Measurements from ENCODE around the gene ZMYND10. TPM values are rescaled to one million over a fixed set of nuclear protein-coding genes. Genes with fewer than 3 reads are reported as not detected.

ZMYND10 gene
- total RNA-seq, 1 experiment from 2014 or later: 0.29 TPM

DNA sequence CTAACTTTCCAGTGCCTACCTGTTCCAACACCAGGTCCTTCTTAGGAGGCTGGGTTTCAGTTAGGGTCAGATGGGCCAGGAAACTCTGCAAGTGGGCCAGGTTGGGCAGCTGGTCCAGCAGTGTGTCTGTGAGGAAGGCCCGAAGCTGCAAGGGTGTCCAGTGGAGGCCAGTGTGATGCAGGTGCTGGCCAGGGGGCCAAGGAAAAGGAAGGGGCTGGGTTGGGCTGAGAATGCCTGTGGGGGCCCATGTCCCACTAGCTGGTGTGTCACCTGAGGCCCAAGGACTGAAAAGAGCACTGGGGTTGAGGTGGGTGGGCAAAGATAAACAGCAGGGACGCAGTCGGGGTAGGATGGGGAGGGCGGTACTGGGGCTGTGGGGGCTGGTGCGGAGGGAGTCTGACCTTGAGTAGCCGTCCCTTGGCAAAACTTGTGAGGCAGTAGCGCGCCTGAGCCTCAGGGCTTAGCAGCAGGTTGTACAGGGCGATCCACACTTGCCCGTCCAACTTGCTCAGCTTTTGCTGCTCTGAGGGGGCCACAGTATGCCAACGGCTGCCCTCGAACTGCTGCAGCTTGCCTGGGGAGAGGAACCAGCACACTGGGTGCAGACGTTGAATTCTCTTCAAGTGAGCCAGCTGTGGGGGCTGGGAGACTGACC, 3.4 kb downstream of the ZMYND10 start:
- H3K27ac Mint-ChIP-seq (ENCODE audit: unreplicated experiment): no peak overlapping the region
- Histone ChIP-seq H3K4me3 (ENCODE audit: low read depth, low read length) (no peak overlapping the region), H3K27me3 (replicated peaks; ENCODE audit: control insufficient read depth, insufficient read depth, low read length) (no peaks in the 10 kb centered on the region), H3K4me1 (peaks cover 10% of the 10 kb centered on the region; the same call in 1 of the 2 replicates), H3K9me3 (no peaks in the 10 kb centered on the region), H3K36me3 (ENCODE audit: control insufficient read depth, insufficient read depth, low read length) (no peaks in the 10 kb centered on the region)
- no peak for TF ChIP-seq CTCF (IDR thresholded peaks at IDR 0.05; ENCODE audit: insufficient read depth in 1 of 2, low read depth in 1 of 2, low read length in 1 of 2, severe bottlenecking in 1 of 2, unreplicated experiment in 1 of 2)
- peaks cover 17% of the 10 kb centered on the region for H3K4me1 Mint-ChIP-seq (ENCODE audit: low read depth, unreplicated experiment)
- BruUV-seq (replicated peaks): no TSS peak
- H3K9me3 Mint-ChIP-seq (ENCODE audit: unreplicated experiment): no peaks in the 10 kb centered on the region
- DNase-seq: no peak
- CTCF ChIA-PET: no interaction called here
- no peaks in the 10 kb centered on the region for H3K27me3 Mint-ChIP-seq (ENCODE audit: insufficient read depth, unreplicated experiment)
- POLR2A ChIA-PET: no interaction called here
- intact Hi-C loops (cut with micrococcal nuclease; ENCODE audit: unreplicated experiment): no loop called here
- no peak overlapping the region for H3K4me3 Mint-ChIP-seq (ENCODE audit: unreplicated experiment)
- peaks cover 13% of the 10 kb centered on the region for H3K36me3 Mint-ChIP-seq (ENCODE audit: insufficient read depth, unreplicated experiment)

DNA sequence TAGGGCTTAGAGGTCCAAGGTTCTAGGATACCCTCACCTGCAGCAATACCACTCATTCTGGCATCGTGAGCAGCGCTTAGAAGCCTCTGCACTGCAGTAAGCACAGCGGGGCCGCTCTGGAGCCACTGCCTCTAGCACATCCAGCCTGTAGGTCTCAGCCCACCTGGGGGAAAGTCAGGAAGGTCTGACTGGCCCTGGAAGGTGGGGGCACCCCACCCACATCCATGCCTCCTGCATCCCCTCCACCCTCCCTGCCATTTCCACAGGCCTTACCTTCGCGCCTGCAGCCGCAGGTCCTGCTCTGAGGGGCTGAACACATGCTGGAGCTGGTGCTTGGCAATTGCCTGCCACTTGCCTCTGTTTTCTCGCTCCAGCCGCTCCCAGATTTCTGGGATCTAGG, 4.0 kb downstream of the ZMYND10 start:
- Histone ChIP-seq H3K27me3 (replicated peaks; ENCODE audit: control insufficient read depth, insufficient read depth, low read length) (no peaks in the 10 kb centered on the region), H3K36me3 (ENCODE audit: control insufficient read depth, insufficient read depth, low read length) (no peaks in the 10 kb centered on the region), H3K9me3 (no peaks in the 10 kb centered on the region), H3K4me1 (peaks cover 10% of the 10 kb centered on the region; the same call in 1 of the 2 replicates), H3K4me3 (ENCODE audit: low read depth, low read length) (no peak overlapping the region)
- H3K27ac Mint-ChIP-seq (ENCODE audit: unreplicated experiment): no peak overlapping the region
- peaks cover 17% of the 10 kb centered on the region for H3K4me1 Mint-ChIP-seq (ENCODE audit: low read depth, unreplicated experiment)
- ChIA-PET POLR2A (no interaction called here), CTCF (no interaction called here)
- DNase-seq: no peak
- no peaks in the 10 kb centered on the region for H3K27me3 Mint-ChIP-seq (ENCODE audit: insufficient read depth, unreplicated experiment)
- intact Hi-C loops (cut with micrococcal nuclease; ENCODE audit: unreplicated experiment): no loop called here
- H3K36me3 Mint-ChIP-seq (ENCODE audit: insufficient read depth, unreplicated experiment): peaks cover 17% of the 10 kb centered on the region
- TF ChIP-seq CTCF (IDR thresholded peaks at IDR 0.05; ENCODE audit: insufficient read depth in 1 of 2, low read depth in 1 of 2, low read length in 1 of 2, severe bottlenecking in 1 of 2, unreplicated experiment in 1 of 2): no peak
- no TSS peak for BruUV-seq (replicated peaks)
- peak overlapping the region; percentile 15 for H3K4me3 Mint-ChIP-seq (ENCODE audit: unreplicated experiment)
- H3K9me3 Mint-ChIP-seq (ENCODE audit: unreplicated experiment): no peaks in the 10 kb centered on the region

DNA sequence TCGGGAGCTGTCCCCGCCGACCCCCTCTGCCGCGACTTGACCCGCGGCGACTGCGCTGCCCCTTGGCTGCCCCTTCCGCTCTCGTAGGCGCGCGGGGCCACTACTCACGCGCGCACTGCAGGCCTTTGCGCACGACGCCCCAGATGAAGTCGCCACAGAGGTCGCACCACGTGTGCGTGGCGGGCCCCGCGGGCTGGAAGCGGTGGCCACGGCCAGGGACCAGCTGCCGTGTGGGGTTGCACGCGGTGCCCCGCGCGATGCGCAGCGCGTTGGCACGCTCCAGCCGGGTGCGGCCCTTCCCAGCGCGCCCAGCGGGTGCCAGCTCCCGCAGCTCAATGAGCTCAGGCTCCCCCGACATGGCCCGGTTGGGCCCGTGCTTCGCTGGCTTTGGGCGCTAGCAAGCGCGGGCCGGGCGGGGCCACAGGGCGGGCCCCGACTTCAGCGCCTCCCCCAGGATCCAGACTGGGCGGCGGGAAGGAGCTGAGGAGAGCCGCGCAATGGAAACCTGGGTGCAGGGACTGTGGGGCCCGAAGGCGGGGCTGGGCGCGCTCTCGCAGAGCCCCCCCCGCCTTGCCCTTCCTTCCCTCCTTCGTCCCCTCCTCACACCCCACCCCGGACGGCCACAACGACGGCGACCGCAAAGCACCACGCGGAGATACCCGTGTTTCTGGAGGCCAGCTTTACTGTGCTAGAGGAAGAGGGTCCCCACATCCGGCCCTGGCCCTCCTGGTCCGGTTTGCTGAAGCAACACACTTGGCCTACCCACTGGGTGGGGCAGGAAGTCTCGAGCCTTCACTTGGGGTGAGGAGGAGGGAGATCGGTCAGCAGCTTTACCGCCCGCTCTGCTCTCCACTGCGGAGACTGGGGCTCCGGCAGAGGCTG, 4.8 kb downstream of the ZMYND10 start, which contains the start of gene RASSF1:
RASSF1 (minus strand) TSS at position 389 of the 882 bp plus-strand sequence; CDS start at position 358, 31 bp downstream.
- Mint-ChIP-seq H3K27ac (ENCODE audit: unreplicated experiment) (no peak within 1 kb of the TSS), H3K27me3 (ENCODE audit: insufficient read depth, unreplicated experiment) (no peaks in the 10 kb centered on the region), H3K36me3 (ENCODE audit: insufficient read depth, unreplicated experiment) (peaks cover 23% of the 10 kb centered on the region), H3K4me1 (ENCODE audit: low read depth, unreplicated experiment) (peaks cover 12% of the 10 kb centered on the region), H3K4me3 (ENCODE audit: unreplicated experiment) (peak within 1 kb of the TSS; percentile 15), H3K9me3 (ENCODE audit: unreplicated experiment) (no peaks in the 10 kb centered on the region)
- H3K4me3 ChIP-seq (ENCODE audit: low read depth, low read length): peak within 1 kb of the TSS; percentile 37
- no peaks in the 10 kb centered on the region for H3K27me3 ChIP-seq (replicated peaks; ENCODE audit: control insufficient read depth, insufficient read depth, low read length)
- no peaks in the 10 kb centered on the region for H3K36me3 ChIP-seq (ENCODE audit: control insufficient read depth, insufficient read depth, low read length)
- ChIA-PET CTCF (interaction anchor here (0.9 kb wide), 1 partner anchor 11 kb away, joined by 3 read pairs; no protein-coding TSS in a partner anchor), POLR2A (no interaction called here)
- intact Hi-C loops (cut with micrococcal nuclease; ENCODE audit: unreplicated experiment): no loop called here
- peak in 1 of 2 experiments; percentile 34 for DNase-seq
- no peaks in the 10 kb centered on the region for H3K9me3 ChIP-seq
- H3K4me1 ChIP-seq: peaks cover 12% of the 10 kb centered on the region
- TF ChIP-seq CTCF (IDR thresholded peaks at IDR 0.05; ENCODE audit: insufficient read depth in 1 of 2, low read depth in 1 of 2, low read length in 1 of 2, severe bottlenecking in 1 of 2, unreplicated experiment in 1 of 2): no peak
- BruUV-seq (replicated peaks): no TSS peak
